HL-60 (cell line): ENCODE measurements around the gene GPBP1.

Source experiments
- DNase-seq, 2 experiments: peaks; one replicate each; pipeline ENCODE4 v3.0.0-alpha.2; 2010 to 2020; ENCODE audit warnings: low read depth in 1 of 2, low spot score in 1 of 2
- H3K27ac ChIP-seq: fragments of 250-450 bp; sonication (Bioruptor Pico); replicated peaks from 2 replicates; pipeline ENCODE4 v1.5.1; 2020; ENCODE audit warnings: mild to moderate bottlenecking, moderate library complexity
- H3K27me3 ChIP-seq: fragments of 250-450 bp; sonication (Bioruptor Pico); 2 replicates; pipeline ENCODE4 v1.5.1; 2021; ENCODE audit warnings: mild to moderate bottlenecking, moderate library complexity; ENCODE audit not compliant: insufficient read depth, poor library complexity, severe bottlenecking
- H3K4me3 ChIP-seq: replicated peaks from 2 replicates; pipeline ENCODE4 v1.5.1; 2011; ENCODE audit warnings: mild to moderate bottlenecking, control low read depth, low read length; ENCODE audit not compliant: insufficient read depth
- GABPA ChIP-seq: IDR thresholded peaks from 2 replicates; pipeline ENCODE4 v1.6.1; 2012; ENCODE audit warnings: low read depth
- POLR2AphosphoS5 ChIP-seq: IDR thresholded peaks from 2 replicates; pipeline ENCODE4 v1.6.1; 2012; ENCODE audit warnings: low read depth
- SPI1 ChIP-seq: IDR thresholded peaks from 2 replicates; pipeline ENCODE4 v1.6.1; 2012; ENCODE audit warnings: low read depth, mild to moderate bottlenecking, borderline replicate concordance
- TF ChIP-seq, protein P1 (sequence below): IDR thresholded peaks from one replicate; pipeline ENCODE4 v1.5.1; 2011; ENCODE audit warnings: low read length, control low read depth, inconsistent platforms; ENCODE audit not compliant: insufficient read depth
- TF ChIP-seq, protein P2 (sequence below): IDR thresholded peaks from 2 replicates; pipeline ENCODE4 v1.6.1; 2012; ENCODE audit warnings: low read depth; ENCODE audit not compliant: insufficient replicate concordance

GPBP1 gene

DNA sequence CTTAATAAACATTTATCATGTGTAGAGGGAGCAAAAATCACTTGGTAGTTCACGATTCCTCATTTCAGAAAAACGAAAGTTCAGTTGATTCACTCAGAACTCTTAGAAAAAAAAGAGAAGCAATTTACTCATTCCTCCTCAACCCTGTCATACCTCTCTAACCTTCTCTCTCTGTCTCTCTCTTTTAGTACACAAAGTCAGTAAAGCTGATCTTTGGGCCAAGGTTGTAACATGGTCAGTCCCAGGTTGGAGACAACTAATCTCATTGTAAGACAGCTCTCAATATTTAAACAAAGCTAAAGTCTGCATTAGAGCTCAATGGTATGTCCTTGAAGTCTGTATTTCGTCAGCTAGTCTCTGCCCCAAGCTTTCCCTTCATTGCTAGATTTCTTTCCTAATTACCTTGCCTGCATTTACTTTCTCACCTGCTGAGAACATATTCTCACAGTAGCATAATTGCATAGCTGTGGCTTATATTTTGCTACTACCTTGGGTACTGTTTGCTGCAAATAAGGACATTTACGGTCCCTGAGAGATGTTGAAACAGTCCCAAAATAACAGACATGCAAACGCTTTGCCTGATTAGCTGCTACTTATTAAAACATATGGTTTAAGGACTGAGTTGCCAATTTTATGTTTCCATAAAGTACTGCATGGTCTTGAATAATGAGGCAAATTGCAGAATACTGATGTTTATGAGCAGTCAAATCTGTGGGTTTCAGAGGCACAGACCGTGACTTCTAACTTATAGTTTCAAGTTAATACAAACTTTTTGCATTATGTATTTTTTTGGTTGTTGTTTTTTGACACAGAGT lies 138.3 kb downstream of the GPBP1 start:
- Histone ChIP-seq H3K27ac (no peak overlapping the region), H3K4me3 (no peak overlapping the region), H3K27me3 (no peaks in the 10 kb centered on the region)
- TF ChIP-seq SPI1: no peak
- TF ChIP-seq, protein P1, sequence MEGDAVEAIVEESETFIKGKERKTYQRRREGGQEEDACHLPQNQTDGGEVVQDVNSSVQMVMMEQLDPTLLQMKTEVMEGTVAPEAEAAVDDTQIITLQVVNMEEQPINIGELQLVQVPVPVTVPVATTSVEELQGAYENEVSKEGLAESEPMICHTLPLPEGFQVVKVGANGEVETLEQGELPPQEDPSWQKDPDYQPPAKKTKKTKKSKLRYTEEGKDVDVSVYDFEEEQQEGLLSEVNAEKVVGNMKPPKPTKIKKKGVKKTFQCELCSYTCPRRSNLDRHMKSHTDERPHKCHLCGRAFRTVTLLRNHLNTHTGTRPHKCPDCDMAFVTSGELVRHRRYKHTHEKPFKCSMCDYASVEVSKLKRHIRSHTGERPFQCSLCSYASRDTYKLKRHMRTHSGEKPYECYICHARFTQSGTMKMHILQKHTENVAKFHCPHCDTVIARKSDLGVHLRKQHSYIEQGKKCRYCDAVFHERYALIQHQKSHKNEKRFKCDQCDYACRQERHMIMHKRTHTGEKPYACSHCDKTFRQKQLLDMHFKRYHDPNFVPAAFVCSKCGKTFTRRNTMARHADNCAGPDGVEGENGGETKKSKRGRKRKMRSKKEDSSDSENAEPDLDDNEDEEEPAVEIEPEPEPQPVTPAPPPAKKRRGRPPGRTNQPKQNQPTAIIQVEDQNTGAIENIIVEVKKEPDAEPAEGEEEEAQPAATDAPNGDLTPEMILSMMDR: no peak
- TF ChIP-seq, protein P2, sequence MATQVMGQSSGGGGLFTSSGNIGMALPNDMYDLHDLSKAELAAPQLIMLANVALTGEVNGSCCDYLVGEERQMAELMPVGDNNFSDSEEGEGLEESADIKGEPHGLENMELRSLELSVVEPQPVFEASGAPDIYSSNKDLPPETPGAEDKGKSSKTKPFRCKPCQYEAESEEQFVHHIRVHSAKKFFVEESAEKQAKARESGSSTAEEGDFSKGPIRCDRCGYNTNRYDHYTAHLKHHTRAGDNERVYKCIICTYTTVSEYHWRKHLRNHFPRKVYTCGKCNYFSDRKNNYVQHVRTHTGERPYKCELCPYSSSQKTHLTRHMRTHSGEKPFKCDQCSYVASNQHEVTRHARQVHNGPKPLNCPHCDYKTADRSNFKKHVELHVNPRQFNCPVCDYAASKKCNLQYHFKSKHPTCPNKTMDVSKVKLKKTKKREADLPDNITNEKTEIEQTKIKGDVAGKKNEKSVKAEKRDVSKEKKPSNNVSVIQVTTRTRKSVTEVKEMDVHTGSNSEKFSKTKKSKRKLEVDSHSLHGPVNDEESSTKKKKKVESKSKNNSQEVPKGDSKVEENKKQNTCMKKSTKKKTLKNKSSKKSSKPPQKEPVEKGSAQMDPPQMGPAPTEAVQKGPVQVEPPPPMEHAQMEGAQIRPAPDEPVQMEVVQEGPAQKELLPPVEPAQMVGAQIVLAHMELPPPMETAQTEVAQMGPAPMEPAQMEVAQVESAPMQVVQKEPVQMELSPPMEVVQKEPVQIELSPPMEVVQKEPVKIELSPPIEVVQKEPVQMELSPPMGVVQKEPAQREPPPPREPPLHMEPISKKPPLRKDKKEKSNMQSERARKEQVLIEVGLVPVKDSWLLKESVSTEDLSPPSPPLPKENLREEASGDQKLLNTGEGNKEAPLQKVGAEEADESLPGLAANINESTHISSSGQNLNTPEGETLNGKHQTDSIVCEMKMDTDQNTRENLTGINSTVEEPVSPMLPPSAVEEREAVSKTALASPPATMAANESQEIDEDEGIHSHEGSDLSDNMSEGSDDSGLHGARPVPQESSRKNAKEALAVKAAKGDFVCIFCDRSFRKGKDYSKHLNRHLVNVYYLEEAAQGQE: no peak
- DNase-seq: no peak

DNA sequence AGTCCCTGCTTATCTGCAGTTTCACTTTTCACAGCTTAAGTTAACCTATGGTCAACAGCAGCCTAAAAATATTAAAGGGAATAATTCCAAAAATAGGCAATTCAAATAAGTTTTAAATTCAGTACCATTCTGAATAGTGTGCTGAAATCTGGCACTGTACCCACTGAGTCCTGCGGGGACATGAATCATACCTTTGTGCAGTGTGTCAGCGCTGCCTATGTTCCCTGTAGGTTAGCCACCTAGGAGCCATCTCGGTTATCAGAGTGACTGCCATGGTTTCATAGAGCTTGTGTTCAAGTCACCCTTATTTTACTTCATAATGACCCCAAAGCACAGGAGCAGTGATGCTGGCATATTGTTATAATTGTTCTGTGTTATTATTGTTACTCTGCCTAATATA lies 139.9 kb downstream of the GPBP1 start:
- Histone ChIP-seq H3K4me3 (no peak overlapping the region), H3K27ac (no peak overlapping the region), H3K27me3 (no peaks in the 10 kb centered on the region)
- TF ChIP-seq SPI1 (no peak), POLR2AphosphoS5 (no peak), GABPA (no peak)
- TF ChIP-seq, protein P2: no peak
- TF ChIP-seq, protein P1: no peak
- no peak for DNase-seq
